Fibroblast of pulmonary artery (primary cell): ENCODE results near the gene SPTLC2.
"Not testable (repeated sequence)": the region's sequence is repeated elsewhere in the genome, so short reads cannot be mapped to it uniquely, and the experiment has no call there.

ENCODE experiments used
- DNase-seq: peaks from one replicate; pipeline ENCODE4 v3.0.0-alpha.2; 2010; ENCODE audit warnings: low read depth
- H3K4me3 ChIP-seq: replicated peaks from 2 replicates; pipeline ENCODE4 v1.5.1; 2011; ENCODE audit warnings: low read depth, mild to moderate bottlenecking, control low read depth, low read length, moderate library complexity
- TF ChIP-seq, protein P1 (sequence below): IDR thresholded peaks from 2 replicates; pipeline ENCODE4 v1.5.1; 2011; ENCODE audit warnings: mild to moderate bottlenecking, control low read depth, low read length, inconsistent platforms; ENCODE audit errors: missing control alignments

SPTLC2 gene

DNA sequence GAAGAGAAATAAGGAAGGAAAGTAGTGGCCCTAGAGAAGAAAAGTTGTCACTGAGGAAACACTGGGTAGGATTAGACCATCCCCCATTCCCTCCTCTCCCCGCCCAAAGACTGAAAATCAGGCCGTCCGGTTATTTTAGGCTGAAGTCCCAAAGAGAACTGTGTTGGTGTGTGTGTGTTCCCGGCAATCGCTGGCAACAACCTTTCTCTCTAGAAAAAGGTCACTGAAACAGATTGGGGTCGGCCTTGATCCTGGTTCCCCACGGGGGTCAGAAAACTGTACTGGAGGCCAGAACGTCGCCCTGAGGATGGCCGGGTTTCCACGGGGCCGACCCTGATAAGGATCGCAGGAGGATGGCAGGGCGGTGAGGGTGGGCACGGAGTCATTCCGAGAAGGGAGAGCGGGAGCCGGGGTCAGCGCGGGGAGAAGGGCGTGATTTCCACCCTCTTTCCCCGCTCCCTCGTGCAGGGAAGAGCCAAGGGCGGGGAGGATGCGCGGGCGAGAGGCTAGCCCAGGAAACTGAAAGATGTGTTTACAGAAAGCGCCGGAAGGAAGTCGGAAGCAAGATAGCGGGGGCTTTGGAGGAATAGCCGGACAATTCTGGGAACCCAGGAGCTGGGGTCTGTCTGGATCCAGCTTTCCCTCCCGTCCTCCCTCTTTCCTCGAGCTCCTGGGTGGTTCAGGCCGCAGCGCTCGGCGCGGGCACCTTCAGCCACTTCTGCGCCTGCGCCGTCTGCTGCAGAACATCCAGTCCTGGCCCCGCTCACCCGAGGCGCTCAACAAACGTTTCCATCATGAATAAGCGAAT lies 25.3 kb upstream of the SPTLC2 start:
- TF ChIP-seq, protein P1, sequence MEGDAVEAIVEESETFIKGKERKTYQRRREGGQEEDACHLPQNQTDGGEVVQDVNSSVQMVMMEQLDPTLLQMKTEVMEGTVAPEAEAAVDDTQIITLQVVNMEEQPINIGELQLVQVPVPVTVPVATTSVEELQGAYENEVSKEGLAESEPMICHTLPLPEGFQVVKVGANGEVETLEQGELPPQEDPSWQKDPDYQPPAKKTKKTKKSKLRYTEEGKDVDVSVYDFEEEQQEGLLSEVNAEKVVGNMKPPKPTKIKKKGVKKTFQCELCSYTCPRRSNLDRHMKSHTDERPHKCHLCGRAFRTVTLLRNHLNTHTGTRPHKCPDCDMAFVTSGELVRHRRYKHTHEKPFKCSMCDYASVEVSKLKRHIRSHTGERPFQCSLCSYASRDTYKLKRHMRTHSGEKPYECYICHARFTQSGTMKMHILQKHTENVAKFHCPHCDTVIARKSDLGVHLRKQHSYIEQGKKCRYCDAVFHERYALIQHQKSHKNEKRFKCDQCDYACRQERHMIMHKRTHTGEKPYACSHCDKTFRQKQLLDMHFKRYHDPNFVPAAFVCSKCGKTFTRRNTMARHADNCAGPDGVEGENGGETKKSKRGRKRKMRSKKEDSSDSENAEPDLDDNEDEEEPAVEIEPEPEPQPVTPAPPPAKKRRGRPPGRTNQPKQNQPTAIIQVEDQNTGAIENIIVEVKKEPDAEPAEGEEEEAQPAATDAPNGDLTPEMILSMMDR = no peak
- peak; percentile 81 for DNase-seq
- peak overlapping the region; percentile 50 for H3K4me3 ChIP-seq

DNA sequence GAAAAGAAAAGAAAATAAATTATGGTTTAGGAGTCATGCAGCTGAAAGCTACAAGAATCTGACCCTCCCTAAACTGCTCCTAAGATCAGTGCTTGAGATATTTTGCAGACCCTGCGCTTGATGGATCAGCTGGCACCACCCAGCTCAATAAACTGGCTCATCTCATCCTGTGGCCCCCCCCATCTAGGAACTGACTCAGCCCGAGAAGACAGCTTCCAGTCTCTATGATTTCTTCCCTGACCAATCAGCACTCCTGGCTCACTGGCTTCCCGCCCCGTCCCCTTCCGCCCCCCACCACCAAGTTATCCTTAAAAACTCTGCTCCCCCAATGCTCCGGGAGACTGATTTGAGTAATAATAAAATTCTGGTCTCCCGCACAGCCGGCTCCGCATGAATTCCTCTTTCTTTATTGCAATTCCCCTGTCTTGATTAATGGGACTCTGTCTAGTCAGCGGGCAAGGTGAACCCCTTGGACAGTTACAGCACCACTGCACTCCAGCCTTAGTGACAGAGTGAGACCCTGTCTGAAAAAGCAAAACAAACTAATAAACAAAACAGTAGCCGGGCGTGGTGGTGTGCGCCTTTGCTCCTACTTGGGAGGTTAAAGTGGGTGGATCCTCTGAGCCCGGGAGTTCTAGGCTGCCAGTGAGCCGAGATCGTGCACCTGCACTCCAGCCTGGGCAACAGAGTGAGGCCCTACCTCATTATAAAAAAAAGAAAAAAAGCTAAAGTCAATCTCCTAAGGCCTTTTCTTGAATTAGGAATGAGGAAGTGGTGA lies 24.5 kb upstream of the SPTLC2 start:
- no peak for DNase-seq
- no peak overlapping the region for H3K4me3 ChIP-seq
- TF ChIP-seq, protein P1 = no peak

DNA sequence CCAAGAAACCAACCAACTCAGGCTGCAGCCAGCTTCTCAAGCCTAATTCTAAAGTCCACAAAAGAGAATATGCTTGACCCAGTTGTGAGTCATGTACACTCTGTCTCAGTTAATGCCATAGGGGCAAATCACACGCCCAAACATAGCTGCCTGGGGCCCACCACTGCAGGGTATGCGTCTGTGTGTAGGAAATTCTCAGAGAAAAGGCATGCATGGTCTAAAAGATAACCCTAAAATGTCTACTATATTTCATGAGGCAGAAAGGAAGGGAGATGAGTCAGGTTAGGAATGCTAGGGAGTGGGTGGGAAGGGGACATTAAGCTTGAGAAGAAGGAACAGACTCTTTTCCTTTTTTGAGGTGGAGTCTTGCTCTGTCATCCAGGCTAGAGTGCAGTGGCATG lies 22.3 kb upstream of the SPTLC2 start:
- peak; percentile 51 for DNase-seq
- no peak overlapping the region for H3K4me3 ChIP-seq
- TF ChIP-seq, protein P1 = no peak

DNA sequence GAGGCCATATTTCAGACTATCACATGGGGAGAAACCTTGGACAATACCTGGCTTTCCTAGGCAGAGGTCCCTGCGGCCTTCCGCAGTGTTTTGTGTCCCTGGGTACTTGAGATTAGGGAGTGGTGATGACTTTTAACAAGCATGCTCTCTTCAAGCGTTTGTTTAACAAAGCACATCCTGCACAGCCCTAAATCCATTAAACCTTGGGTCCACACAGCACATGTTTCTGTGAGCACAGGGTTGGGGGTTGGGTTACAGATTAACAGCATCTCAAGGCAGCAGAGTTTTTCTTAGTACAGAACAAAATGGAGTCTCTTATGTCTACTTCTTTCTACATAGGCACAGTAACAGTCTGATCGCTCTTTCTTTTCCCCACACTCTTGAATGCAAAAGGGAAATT lies 19.4 kb upstream of the SPTLC2 start:
- DNase-seq, H3K4me3 ChIP-seq: not testable (repeated sequence)

DNA sequence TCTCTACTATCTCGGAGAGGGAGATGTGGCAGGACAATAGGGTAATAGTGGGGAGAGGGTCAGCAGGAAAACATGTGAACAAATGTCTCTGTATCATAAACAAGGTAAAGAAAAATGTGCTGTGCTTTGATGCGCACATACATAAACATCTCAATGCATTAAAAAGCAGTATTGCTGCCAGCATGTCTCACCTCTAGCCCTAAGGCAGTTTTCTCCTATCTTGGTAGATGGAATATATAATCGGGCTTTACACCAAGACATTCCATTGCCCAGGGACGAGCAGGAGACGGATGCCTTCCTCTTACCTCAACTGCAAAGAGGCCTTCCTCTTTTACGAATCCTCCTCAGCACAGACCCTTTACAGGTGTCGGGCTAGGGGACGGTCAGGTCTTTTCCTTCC lies 19.0 kb upstream of the SPTLC2 start:
- H3K4me3 ChIP-seq, DNase-seq: not testable (repeated sequence)

DNA sequence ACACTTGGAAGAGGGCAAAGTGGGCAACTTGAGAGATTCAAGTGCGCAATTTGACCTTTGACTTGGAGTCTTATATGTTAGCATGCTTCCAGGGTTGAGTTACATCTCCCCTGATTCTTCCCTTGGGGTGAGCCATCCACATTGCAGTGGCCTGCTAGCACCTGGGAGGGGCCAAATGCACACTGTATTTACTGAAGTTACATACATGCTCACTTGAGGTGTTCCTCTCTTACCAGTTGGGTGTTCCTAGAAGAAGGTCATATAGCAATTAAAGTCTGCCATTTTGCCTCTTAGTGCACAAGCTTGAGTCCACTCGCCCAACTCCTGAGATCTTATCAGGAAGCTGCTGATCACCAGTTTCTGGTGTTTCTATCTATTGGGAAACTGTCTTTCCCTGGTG lies 13.7 kb upstream of the SPTLC2 start:
- DNase-seq = no peak
- TF ChIP-seq, protein P1 = no peak
- H3K4me3 ChIP-seq = no peak overlapping the region

DNA sequence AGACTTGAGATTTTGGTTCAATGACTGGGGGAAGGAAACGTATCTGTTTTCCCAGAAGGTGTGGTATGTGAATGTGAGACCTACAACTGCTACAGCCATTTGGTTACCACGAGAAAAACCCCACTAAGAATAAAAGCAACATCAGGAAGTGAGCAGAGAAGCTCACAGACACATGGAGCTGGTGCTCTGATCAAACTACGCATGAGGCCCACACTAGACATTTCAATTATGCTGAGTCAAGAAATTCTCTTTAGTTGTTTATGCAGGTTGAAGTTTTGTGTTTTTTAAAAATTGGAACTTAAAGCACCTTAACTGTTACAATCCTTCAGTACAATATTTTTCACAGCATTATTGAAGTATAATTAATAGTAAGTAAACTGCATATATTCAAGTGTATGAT lies 8.9 kb upstream of the SPTLC2 start:
- no peak for DNase-seq
- no peak overlapping the region for H3K4me3 ChIP-seq
- TF ChIP-seq, protein P1 = no peak

DNA sequence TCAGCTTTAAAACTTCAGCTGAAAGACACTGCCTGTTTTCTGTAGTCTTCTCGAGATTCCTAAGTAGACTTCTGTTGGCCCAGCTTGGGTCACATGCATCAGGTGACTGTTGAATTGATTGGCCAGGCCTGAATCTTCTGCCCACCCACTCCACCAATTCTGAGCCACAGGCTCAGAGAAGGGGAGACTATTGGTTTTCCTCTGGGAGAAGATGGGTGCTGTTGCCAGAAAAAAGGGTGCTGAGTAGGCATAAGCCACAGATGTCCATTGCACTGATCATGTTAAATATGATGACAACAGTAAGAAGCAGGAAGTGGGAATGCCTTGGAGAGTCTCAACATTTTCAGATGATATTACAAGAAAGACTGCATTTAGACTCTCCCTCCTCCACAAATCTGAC lies 6.8 kb upstream of the SPTLC2 start:
- TF ChIP-seq, protein P1 = no peak
- no peak overlapping the region for H3K4me3 ChIP-seq
- DNase-seq = no peak
